ENCODE data around the gene SEZ6L2. TPM values are rescaled to one million over a fixed set of nuclear protein-coding genes. Genes with fewer than 3 reads are reported as not detected.

Gene SEZ6L2
- total and polyA plus RNA-seq, 8 donors: 12.6 to 38.8 (median 18.3) TPM

GRCh38 chr16:29848420-29849297 is 50.7 kb downstream of the SEZ6L2 start:
- WGBS, 2 donors: 32 to 45% methylated on average over 15 of the region's 15 CpGs
- no peaks in the 10 kb centered on the region for H3K4me1 ChIP-seq
- H3K27me3 ChIP-seq: no peaks in the 10 kb centered on the region
- FAIRE-seq (no peak), DNase-seq (peak; percentile 65 to 96 (median 86)), ATAC-seq (peak; percentile 82 to 92 (median 90))
- no peak overlapping the region for H3K4me3 ChIP-seq
- peaks cover 0 to 30% (median 16%) of the 10 kb centered on the region in 3 donors for H3K36me3 ChIP-seq
- peak; percentile 81 to 91 (median 88) for TF ChIP-seq CTCF (IDR thresholded peaks at IDR 0.05)
- no peak overlapping the region for H3K27ac ChIP-seq
- no peaks in the 10 kb centered on the region for H3K9me3 ChIP-seq
- intact Hi-C loops (cut with DNase I): loop anchor here in 1 of 3 donors (10.0 kb wide), 1 partner anchor 154 kb away; no protein-coding TSS in a partner anchor

GRCh38 chr16:29845656-29846055 is 53.7 kb downstream of the SEZ6L2 start:
- DNase-seq (no peak), ATAC-seq (no peak), FAIRE-seq (no peak)
- intact Hi-C loops (cut with DNase I): loop anchor here in 1 of 3 donors (10.0 kb wide), 1 partner anchor 151 kb away; no protein-coding TSS in a partner anchor
- no peaks in the 10 kb centered on the region for H3K27me3 ChIP-seq
- no peak overlapping the region for H3K27ac ChIP-seq
- WGBS, 2 donors: 90% methylated on average over 18 of the region's 18 CpGs
- H3K9me3 ChIP-seq: no peaks in the 10 kb centered on the region
- TF ChIP-seq CTCF (IDR thresholded peaks at IDR 0.05): no peak
- no peaks in the 10 kb centered on the region for H3K4me1 ChIP-seq
- H3K36me3 ChIP-seq: peaks cover 0 to 51% (median 28%) of the 10 kb centered on the region in 3 donors
- H3K4me3 ChIP-seq: no peak overlapping the region

- Histone ChIP-seq H3K36me3 (peaks cover 0 to 60% (median 28%) of the 10 kb centered on the region in 3 donors), H3K27me3 (no peaks in the 10 kb centered on the region), H3K4me3 (no peak overlapping the region), H3K9me3 (no peaks in the 10 kb centered on the region), H3K27ac (no peak overlapping the region), H3K4me1 (no peaks in the 10 kb centered on the region)
- no peak for TF ChIP-seq CTCF (IDR thresholded peaks at IDR 0.05)
- no peak for ATAC-seq
- intact Hi-C loops (cut with DNase I): loop anchor here in 1 of 3 donors (10.0 kb wide), 1 partner anchor 150 kb away; no protein-coding TSS in a partner anchor
- no peak for FAIRE-seq
- WGBS, 2 donors: 90 to 91% methylated on average over 27 to 28 of the region's 28 CpGs
- no peak for DNase-seq
Observed at GRCh38 chr16:29844575-29845331, 54.6 kb downstream of the SEZ6L2 start.

GRCh38 chr16:29843931-29844330 is 55.4 kb downstream of the SEZ6L2 start:
- intact Hi-C loops (cut with DNase I): loop anchor here in 1 of 3 donors (10.0 kb wide), 1 partner anchor 149 kb away; no protein-coding TSS in a partner anchor
- Histone ChIP-seq H3K9me3 (no peaks in the 10 kb centered on the region), H3K27me3 (no peaks in the 10 kb centered on the region), H3K27ac (no peak overlapping the region), H3K4me1 (no peaks in the 10 kb centered on the region), H3K36me3 (peaks cover 0 to 61% (median 28%) of the 10 kb centered on the region in 3 donors), H3K4me3 (no peak overlapping the region)
- TF ChIP-seq CTCF (IDR thresholded peaks at IDR 0.05): no peak
- DNase-seq: no peak
- FAIRE-seq: no peak
- 90 to 94% methylated on average over 8 of the region's 8 CpGs for WGBS, 2 donors
- no peak for ATAC-seq
